Activated CD4-positive, alpha-beta T cell treated with anti-CD3 and anti-CD28 coated beads for 24 hours (primary cell): ENCODE data around the gene ZC3H4.

ENCODE experiments used
- DNase-seq, 2 donors: peaks; one replicate each; pipeline ENCODE4 v3.0.0-alpha.2; 2020; ENCODE audit warnings: low read depth in 2 of 2

The ZC3H4 gene

DNA sequence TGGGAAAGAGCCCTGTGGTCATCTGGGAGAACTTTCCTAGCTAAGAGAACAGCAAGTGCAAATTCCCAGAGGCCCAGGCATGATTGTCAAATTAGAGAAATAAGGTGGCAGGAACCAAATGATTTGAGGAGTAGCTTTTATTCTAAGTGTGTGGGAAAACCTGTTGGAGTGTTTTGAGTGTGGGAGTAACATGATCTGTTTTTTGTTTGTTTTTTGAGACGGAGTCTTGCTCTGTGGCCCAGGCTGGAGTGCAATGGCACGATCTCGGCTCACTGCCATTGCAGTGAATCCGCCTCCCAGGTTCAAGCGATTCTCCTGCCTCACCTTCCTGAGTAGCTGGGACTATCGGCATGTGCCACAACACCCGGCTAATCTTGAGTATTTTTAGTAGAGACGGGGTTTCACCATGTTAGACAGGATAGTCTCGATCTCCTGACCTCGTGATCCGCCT lies 19.5 kb upstream of the ZC3H4 start:
- no peak for DNase-seq

DNA sequence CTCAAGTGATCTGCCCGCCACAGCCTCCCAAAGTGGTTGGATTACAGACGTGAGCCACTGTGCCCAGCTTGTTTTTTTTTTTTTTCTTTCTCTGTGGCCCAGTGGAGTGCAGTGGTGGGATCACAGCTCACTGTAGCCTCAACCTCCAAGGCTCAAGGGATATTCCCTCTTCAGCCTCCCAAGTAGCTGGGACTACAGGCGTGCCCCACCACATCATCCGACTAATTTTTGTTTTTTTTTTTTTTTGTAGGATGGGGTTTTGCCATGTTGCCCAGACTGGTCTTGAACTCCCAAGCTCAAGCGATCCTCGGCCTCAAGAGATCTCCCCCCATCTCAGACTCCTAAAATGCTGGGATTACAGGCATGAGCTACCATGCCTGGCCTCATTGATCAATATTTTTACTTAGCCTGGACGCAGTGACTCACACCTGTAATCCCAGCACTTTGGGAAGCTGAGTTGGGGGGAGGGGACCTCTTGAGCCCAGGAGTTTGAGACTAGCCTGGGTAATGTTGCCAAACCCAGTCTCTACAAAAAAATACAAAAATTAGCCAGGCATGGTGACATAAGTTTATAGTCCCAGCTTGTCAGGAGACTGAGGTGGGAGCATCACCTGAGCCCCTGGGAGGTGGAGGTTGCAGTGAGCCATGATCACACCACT lies 18.7 kb upstream of the ZC3H4 start:
- no peak for DNase-seq

DNA sequence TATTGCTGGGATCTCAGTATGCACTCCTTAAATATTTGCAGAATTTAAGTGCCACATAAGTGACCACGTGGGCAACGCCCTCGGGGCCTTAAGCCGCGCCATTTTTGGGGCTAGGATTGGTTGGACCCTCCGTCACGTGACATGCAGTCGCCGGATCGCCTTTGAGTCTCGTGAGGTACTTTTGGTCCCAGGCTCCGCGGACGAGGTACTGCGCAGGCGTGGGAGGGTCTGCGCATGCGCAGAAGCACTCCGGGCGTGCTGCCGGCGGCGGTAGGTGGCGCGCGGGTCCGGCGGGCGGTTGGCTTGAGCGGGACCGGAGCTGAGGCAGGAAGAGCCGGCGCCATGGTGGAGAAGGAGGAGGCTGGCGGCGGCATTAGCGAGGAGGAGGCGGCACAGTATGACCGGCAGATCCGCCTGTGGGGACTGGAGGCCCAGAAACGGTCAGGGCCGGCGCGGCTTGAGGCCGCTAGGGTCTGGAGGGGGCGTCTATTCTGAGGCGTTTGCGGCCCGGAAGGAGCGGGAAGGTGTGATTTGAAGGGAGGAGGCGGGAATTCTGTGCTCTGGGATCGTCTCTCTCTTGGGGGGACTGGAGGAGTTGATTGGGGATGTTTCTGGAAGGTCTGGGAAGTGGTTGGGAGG lies 17.1 kb upstream of the ZC3H4 start, which contains the start of gene SAE1:
Gene SAE1, plus strand, starts transcription at position 247 of the 639 bp plus-strand sequence. Its CDS starts 96 bp downstream, at position 343.
- DNase-seq = peak; percentile 82 to 85

DNA sequence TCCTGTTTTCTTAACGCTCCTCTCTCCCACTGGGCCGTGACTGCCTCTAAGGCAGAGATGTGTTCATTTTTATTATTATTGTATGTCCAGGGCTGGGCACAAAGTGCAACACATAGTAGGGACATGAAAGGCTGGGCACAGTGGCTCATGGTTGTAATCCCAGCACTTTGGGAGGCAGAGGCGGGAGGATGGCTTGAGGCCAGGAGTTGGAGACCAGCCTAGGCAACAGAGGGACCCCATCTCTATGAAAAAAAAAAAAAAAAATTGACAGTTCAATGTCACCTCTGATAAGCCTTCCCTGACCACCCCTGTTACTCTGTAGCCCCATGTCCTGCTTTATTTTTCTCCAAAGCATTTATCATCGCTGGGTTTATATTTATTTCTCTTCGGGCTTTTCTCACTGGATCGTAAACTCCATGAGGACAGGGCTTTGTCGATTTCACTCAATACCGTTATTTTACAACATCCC lies 16.6 kb upstream of the ZC3H4 start:
- no peak for DNase-seq

DNA sequence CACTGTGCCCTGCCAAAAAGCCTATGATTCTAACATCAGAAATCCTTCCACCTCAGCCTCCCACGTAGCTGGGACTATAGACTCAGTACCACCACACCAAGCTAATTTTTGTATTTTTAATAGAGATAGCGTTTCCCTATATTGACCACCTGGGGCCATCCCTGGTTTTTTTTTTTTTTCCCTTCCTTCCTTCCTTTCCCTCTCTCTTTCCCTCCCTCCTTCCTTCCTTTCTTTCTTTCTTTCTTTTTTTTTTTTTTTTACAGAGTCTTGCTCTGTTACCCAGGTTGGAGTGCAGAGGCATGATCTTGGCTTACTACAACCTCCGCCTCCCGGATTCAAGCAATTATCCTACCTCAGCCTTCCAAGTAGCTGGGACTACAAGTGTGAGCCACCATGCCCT lies 16.0 kb upstream of the ZC3H4 start:
- no peak for DNase-seq

DNA sequence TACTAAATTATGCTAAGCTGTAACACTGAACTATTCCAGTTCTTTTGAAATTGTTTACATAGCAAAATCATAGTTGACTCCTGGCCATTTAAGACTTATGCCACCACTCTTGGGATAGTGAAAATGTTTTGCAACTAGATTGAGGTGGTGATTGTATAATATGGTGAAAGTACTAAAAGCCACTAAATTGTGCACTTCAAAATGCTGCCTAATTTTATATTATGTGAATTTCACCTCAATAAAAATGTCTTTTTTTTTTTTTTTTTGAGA lies 12.0 kb upstream of the ZC3H4 start:
- DNase-seq = no peak

DNA sequence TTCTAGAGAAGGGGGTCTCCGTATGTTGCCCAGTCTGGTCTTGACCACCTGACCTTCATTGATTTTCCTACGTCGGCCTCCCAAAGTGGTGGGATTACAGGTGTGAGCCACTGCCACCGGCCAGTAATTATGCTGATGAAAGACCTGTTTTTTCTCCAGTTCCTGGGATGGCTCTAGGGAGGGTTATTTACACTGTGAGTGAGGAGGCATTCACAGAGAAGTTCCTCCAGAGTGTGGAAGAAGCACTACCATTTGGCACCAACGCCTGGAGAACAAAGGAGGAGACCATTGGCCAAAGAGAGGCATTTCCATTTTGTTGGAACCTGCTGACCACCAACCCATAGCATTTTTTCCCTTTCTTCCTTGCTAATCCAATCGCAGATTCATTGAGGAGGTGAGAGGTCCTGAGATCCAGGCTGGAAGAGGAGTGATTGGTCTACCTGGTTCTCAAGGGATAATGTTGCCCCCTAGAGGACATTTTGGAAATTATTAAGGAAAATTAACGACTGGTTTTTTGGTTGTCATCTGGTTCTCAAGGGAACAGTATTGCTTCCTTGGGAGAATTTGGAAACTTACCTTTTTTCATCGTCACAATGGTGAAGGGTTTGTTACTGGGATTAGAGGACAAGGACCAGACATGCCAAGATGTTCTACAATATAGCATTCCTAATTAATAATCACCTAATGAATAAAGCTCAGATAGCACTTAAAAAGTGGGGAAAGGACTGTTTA lies 11.5 kb upstream of the ZC3H4 start:
- DNase-seq = no peak

DNA sequence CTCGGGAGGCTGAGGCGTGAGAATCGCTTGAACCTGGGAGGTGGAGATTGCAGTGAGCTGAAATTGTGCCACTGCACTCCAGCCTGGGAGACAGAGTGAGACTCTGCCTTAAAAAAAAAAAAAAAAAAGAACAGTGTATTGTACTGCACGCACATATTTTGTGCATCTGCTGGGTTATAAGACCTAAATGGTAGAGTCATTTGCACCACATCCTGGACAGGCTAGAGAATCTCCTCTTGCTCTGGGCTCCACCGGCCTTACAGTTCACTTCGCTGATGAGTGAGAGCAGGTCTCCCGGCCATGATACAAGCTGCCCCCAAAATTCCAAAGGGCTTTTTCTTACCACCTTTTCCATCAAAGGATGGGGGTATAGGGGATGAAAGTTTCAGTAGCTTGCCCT lies 9.8 kb upstream of the ZC3H4 start:
- DNase-seq = no peak

DNA sequence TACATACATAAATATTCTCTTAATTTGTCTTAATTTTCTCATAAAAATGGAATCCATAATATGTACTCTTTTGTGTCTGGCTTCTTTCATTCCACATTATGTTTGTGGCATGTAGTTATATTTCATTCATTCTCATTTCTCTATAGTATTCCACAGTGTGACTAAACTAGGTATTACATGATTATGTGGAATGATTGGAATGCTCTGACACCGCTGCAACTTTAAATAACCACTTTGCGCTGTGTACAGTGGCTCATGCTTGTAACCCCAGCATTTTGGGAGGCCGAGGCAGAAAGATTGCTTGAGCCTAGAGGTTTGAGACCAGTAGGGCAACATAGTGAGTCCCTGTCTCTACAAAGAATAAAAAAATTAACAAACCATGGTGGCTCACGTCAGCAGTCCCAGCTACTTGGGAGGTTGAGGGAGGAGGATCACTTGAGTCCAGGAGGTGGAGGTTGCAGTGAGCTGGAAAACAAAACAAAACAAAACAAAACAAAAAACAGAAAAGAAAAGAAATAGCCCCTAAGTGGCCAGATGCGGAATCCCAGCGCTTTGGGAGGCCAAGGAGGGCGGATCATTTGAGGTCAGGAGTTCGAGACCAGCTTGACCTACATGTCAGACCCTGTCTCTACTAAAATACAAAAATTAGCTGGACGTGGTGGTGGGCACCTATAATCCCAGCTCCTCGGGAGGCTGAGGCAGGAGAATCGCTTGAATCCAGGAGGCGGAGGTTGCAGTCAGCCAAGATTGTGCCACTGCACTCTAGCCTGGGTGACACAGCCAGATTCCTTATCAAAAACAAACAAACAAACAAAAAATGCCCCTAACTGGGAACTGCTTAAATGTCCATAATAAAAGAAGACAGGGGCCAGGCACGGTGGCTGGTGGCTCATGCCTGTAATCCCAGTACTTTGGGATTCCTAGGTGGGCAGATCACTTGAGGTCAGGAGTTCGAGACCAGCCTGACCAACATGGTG lies 9.1 kb upstream of the ZC3H4 start:
- DNase-seq = no peak

DNA sequence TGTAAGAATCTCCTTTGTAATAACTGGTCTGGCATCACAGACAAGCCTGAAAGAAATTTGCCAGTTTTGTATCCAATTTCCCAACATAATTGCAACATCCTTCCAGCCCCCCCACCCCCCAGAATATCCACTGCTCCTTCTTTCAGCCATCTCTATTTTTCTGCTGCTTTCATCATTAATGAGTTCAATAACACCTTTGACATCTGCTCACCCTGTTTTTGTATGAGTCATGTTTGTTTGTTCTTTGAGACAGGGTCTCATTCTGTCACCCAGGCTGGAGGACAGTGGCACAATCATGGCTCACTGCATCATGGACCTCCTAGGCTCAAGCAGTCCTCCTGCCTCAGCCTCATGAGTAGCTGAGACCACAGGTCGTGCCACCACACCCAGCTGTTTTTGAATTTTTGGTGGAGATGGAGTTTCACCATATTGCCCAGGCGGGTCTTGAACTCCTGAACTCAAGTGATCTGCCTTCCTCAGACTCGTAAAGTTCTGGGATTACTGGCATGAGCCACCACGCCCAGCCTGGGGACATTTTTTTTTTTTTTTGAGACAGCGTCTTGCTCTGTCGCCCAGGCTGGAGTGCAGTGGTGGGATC lies 7.0 kb upstream of the ZC3H4 start:
- DNase-seq = no peak

DNA sequence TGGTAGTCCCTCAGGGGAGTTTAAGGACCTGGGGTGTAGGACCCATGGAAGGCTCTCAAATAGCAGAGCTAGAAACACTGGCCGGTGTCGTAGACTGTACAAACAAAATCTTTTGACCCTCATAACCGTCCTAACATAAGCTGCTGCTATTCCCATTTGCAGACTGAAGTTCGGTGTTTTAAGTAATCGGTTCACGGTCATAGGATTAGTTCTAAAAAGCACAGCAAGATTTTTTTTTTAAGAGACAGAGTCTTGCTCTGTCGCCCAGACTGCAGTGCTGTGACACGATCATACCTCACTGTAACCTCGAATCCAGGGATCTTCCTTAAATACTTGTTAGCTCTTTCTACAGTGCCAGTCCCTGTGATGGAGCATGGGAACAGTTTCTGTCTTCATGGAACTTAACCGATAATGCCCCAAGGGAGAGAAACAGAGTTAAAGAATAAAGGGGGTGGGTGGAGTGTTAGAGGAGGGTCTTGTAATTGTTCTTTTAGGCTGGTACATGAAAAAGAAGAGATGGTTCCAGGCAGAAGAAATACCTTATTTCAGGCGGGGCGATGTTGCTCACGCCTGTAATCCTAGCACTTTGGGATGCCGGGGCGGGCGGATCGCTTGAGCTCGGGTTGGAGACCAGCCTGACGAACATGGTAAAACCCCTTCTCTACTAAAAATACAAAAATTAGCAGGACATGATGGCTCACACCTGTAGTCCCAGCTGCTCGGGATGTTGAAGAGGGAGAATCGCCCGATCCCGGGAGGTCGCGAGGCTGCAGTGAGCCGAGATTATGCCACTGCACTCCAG lies 475 bp upstream of the ZC3H4 start:
- no peak for DNase-seq

DNA sequence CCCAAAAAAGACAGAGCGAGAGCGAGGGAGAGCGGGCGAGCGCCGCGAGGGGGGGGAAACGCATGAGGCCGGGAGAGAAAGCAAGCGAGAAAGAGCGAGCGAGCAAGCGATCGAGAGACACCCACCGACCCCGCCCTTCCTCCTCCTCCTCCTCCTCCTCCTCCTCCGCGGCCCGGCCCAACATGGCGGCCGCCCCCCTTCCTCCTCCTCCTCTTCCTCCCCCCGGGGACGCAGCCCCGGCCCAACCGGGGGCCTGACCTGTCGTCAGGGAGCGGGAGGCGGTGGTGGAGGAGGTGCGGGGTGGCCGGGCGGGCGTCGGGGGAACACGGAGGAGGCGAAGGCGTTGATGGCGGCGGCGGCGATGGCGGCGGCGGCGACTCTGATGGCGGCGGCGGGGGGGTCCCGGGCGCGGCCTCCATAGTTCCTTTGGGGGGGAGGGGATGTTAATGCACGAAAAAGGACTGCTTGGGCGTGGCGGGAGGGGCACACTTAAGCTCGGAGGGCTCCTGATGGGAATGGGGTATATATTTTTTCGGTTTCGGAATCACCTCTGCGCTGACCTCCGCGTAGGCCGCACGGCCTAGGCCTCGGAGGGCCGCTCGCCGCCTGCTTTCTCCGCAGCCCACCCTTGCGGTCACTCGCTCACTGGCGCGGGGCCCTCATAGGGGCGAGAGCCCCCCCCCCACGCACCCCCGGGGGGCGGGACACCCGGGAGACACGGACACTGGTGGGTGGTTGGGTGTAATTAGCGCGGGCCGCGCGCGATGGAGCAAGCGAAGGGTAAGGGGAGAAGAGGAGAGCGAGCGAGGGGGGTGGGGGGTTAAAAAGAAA lies 1.2 kb downstream of the ZC3H4 start:
- peak; percentile 77 to 80 for DNase-seq

DNA sequence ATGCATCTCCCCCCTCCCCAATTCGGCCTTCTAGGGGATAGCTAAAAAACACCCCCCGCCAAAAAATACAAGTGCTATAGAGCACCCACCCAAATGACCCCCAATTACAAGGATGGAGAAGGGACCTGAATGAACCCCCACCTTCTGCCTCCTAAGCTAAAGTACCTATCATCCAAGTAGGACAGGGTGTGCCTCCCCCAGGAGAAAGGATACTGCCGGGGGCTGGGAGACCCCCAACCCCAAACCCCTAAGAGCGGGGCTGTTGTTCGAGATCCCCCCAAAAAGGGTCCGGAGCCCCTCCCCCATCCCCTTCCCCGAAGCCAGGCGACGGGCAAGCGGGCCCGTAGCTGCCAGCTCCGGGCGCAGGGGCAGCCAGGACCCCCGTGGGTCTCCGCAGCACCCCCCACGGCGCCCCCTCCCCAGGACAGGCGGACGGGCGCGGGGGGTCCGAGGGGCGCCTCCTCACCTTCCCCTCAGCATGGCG lies 1.9 kb downstream of the ZC3H4 start:
- DNase-seq = no peak

DNA sequence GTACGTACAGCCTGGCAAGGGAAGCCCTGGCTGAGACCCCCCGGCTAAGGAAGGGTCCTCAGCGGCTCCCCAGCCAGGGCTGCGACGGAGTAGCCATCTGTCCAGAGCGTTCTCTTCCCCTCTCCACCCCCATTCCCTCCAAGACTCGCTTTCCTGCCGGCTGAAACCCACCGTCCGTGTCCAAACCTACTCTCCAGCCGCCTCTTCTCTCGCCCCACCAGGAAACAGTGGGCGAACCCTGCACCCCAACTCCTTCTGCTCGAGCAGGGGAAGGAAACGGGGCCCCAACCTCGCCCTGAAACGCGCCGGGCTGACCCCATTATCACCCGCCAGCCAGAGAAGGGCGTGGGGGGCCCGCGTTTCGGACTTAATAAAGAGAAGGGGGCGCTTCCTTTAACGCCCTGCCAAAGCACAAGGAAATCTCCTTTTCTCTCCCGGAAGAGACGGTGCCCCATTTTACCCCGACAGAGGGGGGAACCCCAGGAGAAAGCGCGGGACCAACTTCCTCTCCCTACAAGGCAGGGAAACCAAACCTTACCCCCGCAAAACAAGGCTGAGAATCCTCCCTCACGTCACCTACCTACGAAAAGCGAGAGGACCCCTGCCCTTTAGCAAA lies 2.5 kb downstream of the ZC3H4 start:
- DNase-seq = no peak

DNA sequence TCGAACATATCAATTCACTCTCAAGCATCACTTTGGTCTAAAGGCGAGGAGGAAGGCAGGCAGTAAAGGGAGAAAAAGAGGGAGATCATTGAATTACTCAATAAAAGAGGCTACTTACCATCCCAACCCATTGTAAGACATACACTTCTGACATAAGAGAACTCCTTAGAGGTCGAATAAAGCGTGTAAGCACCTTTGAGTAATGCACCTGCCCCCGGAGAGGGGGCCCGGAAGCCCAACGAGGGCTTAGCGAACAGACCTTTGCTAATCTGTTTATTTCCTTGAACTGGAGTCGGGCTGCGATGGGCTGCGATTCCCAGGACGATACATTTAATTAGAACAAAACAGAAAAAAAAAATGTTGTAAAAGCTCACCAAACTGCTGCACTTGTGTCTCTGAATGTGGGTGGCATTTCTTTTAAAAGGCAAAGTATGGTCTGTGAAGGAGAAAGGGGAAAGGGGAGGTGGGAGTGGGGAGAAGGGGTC lies 3.0 kb downstream of the ZC3H4 start:
- DNase-seq = no peak

DNA sequence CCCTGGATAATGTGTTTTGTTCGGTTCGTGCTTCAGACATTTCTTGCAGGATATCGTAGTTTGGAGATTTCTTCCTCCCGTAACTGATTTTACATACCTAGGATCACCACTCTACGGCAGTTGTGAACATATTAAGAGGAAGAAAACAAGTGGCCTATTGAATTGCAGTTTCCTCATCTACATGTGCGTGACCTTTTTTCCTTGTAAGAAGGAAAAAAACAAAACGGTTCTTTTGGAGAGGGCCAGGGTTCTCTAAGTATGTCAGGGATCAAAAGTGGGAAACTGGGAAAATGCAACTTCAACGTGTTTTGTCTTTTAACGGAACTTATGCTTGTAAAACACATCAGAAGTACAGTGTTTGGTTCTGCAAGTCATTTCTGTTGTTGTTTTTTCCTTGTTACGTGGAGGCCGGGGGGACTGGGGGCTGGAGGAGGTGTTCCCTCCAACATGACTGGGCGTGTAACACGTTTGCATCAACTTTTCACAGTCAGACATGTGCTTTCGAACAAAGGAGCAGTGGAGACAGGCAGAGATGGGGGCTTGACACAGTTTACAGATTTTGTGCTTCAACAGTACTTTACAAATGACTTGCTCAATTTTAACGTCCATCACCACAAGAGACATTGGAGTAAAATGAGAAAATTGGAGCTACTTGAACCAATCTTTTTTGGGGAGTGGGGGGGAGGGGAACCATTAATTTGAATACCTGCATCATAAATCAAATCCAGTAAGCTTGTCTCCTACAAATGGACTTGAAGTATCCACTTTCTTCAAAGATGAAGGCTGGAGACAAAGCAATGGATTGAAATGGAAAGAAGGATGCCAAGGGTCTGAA lies 3.8 kb downstream of the ZC3H4 start:
- DNase-seq = no peak

DNA sequence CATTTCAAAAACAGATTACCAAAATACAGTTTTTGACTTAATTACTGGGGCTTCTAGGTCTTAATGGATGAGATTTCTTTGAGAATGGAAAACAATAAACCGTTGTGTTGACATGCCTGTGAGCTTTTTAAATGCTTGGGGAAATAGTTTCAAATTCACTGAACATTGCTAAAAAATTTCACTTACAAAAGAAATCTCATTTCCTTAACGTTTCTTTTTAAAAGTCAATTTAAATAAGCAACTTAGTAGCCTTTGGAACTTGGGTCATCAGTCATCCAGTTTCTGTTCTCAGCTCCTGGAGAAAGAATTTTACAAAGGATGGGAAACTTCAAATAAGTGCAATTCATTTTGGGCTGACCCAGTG lies 4.4 kb downstream of the ZC3H4 start:
- DNase-seq = no peak
